PC-9 (cell line): Measurements from ENCODE around the gene PKP3. TPM values are rescaled to one million over a fixed set of nuclear protein-coding genes. Genes with fewer than 3 reads are reported as not detected.

Experiments
- BruUV-seq: library from RNA; stranded (reverse); fragments of 400-500 nt; replicated peaks from 2 replicates; lab custom pipeline; 2021; lab: Mats Ljungman, UMichigan
- CTCF ChIA-PET: fragments of 300-600 bp; sonication (Branson Sonifier 250); formaldehyde crosslinking; loops from one replicate; lab custom pipeline; 2022; ENCODE audit warnings: antibody characterized with exemption; lab: Charles Lee
- POLR2A ChIA-PET: fragments of 300-600 bp; sonication (Branson Sonifier 250); formaldehyde crosslinking; loops from one replicate; lab custom pipeline; 2022; ENCODE audit warnings: antibody characterized with exemption; ENCODE audit not compliant: unreplicated experiment; lab: Charles Lee
- DNase-seq, 2 experiments: peaks; one replicate each; pipeline versions ENCODE4 v3.0.0 to v3.0.0-alpha.2; 2015 to 2022; ENCODE audit warnings: mixed read lengths in 1 of 2
- H2AFZ ChIP-seq: fragments of 200-600 bp; sonication (generic); 2 replicates; pipeline ENCODE4 v1.8.1; 2017; ENCODE audit warnings: antibody characterized with exemption
- H3F3A ChIP-seq: fragments of 200-600 bp; sonication (generic); 2 replicates; pipeline ENCODE4 v1.8.1; 2017; ENCODE audit warnings: antibody characterized with exemption, mild to moderate bottlenecking, low read depth; ENCODE audit not compliant: insufficient read depth
- H3K27ac ChIP-seq: fragments of 200-600 bp; sonication (generic); 2 replicates; pipeline ENCODE4 v1.6.1; 2016; ENCODE audit warnings: mixed run types
- H3K27me3 ChIP-seq: fragments of 200-600 bp; sonication (generic); 2 replicates; pipeline ENCODE4 v1.6.1; 2016; ENCODE audit warnings: low read depth, mixed run types; ENCODE audit not compliant: insufficient read depth
- H3K36me3 ChIP-seq: fragments of 200-600 bp; sonication (generic); 2 replicates; pipeline ENCODE4 v1.6.1; 2016; ENCODE audit warnings: low read depth, mixed run types
- H3K4me1 ChIP-seq: fragments of 200-600 bp; sonication (generic); replicated peaks from 2 replicates; pipeline ENCODE4 v1.6.1; 2016; ENCODE audit warnings: mixed run types; ENCODE audit not compliant: insufficient read depth
- H3K4me2 ChIP-seq: fragments of 200-600 bp; sonication (generic); 2 replicates; pipeline ENCODE4 v1.6.1; 2017; ENCODE audit warnings: mixed run types
- H3K4me3 ChIP-seq: fragments of 200-600 bp; sonication (generic); 2 replicates; pipeline ENCODE4 v1.6.1; 2016; ENCODE audit warnings: mixed run types
- H3K79me2 ChIP-seq: fragments of 200-600 bp; sonication (generic); 2 replicates; pipeline ENCODE4 v1.6.1; 2017; ENCODE audit warnings: low read depth, mixed run types
- H3K9me2 ChIP-seq: fragments of 200-600 bp; sonication (generic); 2 replicates; pipeline ENCODE4 v1.8.1; 2017; ENCODE audit warnings: mild to moderate bottlenecking; ENCODE audit not compliant: insufficient read depth
- H3K9me3 ChIP-seq: fragments of 200-600 bp; sonication (generic); 2 replicates; pipeline ENCODE4 v1.8.1; 2016; ENCODE audit warnings: low read depth; ENCODE audit not compliant: insufficient read depth
- H4K20me1 ChIP-seq: fragments of 200-600 bp; sonication (generic); 2 replicates; pipeline ENCODE4 v1.8.1; 2017; ENCODE audit not compliant: insufficient read depth
- EZH2 ChIP-seq: fragments of 200-600 bp; sonication (generic); IDR thresholded peaks from 2 replicates; pipeline ENCODE4 v1.8.0; 2017; ENCODE audit warnings: antibody characterized with exemption, low read depth
- intact Hi-C: fragments of 100-400 bp; cut with micrococcal nuclease; formaldehyde crosslinking; loops from one replicate; pipeline ENCODE4 v1.10.0; 2022; ENCODE audit not compliant: unreplicated experiment
- total RNA-seq: library from RNA; stranded (reverse); gene quantifications from 2 replicates; pipeline ENCODE4 v1.2.3, GENCODE V29; 2021
- TF ChIP-seq, protein P1 (sequence below): fragments of 200-600 bp; sonication (generic); conservative IDR thresholded peaks from 2 replicates; pipeline ENCODE4 v1.6.1; 2017; ENCODE audit warnings: mixed run types, antibody characterized with exemption, mild to moderate bottlenecking, moderate library complexity

Gene PKP3
- total RNA-seq, 1 experiment from 2014 or later, result 83.7 TPM

DNA sequence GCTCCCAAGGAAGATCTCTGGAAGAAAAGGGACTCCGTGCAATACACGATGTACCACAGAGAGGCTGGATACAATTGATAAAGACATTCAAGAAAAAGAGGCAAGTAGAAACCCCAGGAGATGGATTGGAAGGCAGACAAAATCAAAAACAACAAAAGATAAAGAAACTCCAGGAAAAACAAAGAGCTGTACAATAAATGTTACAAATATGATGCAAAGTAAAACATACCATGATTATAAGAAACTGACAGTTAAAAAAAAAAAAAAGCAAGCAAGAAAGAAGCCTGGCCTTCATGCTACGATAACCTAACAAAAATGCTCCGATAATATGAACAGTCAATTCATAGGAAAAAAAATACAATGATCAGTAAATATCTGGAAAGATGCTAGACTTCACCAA, 31.3 kb downstream of the PKP3 start:
- Histone ChIP-seq H3K4me3 (no peak overlapping the region), H3K4me1 (no peaks in the 10 kb centered on the region), H4K20me1 (no peaks in the 10 kb centered on the region), H3F3A (no peaks in the 10 kb centered on the region), H3K9me3 (no peaks in the 10 kb centered on the region), H3K4me2 (no peak overlapping the region), H2AFZ (no peak overlapping the region), H3K9me2 (no peaks in the 10 kb centered on the region), H3K36me3 (no peaks in the 10 kb centered on the region), H3K79me2 (no peaks in the 10 kb centered on the region), H3K27me3 (no peaks in the 10 kb centered on the region), H3K27ac (no peak overlapping the region)
- ChIA-PET CTCF (interaction anchor here (0.7 kb wide), 1 partner anchor 11 kb away, joined by 6 read pairs; the partner anchor contains the start of gene SIGIRR), POLR2A (no interaction called here)
- BruUV-seq, result no TSS peak
- TF ChIP-seq EZH2, result no peak
- TF ChIP-seq, protein P1, sequence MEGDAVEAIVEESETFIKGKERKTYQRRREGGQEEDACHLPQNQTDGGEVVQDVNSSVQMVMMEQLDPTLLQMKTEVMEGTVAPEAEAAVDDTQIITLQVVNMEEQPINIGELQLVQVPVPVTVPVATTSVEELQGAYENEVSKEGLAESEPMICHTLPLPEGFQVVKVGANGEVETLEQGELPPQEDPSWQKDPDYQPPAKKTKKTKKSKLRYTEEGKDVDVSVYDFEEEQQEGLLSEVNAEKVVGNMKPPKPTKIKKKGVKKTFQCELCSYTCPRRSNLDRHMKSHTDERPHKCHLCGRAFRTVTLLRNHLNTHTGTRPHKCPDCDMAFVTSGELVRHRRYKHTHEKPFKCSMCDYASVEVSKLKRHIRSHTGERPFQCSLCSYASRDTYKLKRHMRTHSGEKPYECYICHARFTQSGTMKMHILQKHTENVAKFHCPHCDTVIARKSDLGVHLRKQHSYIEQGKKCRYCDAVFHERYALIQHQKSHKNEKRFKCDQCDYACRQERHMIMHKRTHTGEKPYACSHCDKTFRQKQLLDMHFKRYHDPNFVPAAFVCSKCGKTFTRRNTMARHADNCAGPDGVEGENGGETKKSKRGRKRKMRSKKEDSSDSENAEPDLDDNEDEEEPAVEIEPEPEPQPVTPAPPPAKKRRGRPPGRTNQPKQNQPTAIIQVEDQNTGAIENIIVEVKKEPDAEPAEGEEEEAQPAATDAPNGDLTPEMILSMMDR, result no peak
- no peak for DNase-seq
- intact Hi-C loops, result no loop called here

DNA sequence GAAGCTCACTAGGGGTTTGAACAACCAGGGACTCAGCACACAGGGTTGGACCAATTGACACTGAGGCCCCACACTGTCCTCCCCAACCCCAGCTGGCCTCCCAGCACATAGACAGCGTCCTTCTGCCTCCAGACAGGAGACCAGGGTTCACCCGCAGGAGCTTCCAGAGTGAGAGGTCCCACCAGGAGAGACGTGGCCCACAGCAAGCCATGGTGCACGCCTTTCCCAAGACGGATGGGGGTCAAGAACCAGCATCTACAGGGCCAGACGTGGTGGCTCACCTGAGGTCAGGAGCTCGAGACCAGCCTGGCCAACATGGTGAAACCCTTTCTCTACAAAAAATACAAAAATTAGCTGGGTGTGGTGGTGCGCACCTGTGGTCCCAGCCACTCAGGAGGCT, 32.8 kb downstream of the PKP3 start:
- Histone ChIP-seq H3K79me2 (no peaks in the 10 kb centered on the region), H3K4me2 (no peak overlapping the region), H3K36me3 (no peaks in the 10 kb centered on the region), H2AFZ (no peak overlapping the region), H3K9me3 (no peaks in the 10 kb centered on the region), H4K20me1 (no peaks in the 10 kb centered on the region), H3F3A (no peaks in the 10 kb centered on the region), H3K9me2 (no peaks in the 10 kb centered on the region), H3K27ac (no peak overlapping the region), H3K4me3 (no peak overlapping the region), H3K4me1 (no peaks in the 10 kb centered on the region), H3K27me3 (no peaks in the 10 kb centered on the region)
- BruUV-seq, result no TSS peak
- intact Hi-C loops, result no loop called here
- POLR2A ChIA-PET, result no interaction called here
- TF ChIP-seq, protein P1, result no peak
- no peak for TF ChIP-seq EZH2
- CTCF ChIA-PET, result no interaction called here
- no peak for DNase-seq

DNA sequence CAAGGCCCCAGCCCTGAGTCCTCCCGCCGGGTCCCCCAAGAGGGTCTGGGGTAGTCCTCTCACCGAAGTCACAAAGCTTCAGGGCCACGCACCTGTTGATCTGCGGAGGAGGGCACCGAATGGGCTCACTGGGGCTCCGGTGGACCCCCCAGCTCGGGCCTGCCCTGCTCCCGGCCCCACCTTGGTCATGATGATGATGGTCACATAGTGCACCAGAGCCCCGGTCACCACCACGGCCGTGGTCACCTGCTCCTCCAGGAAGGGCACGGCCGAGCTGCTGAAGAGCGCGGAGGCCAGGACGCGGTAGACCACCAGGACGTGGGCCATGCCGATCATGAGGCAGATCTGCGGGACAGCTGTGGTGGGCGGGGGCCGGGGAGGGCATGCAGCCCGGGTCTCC, 34.3 kb downstream of the PKP3 start:
- Histone ChIP-seq H3K4me3 (no peak overlapping the region), H3K27ac (no peak overlapping the region), H3K27me3 (no peaks in the 10 kb centered on the region), H3K9me2 (no peaks in the 10 kb centered on the region), H3K36me3 (no peaks in the 10 kb centered on the region), H3K9me3 (no peaks in the 10 kb centered on the region), H3K4me2 (no peak overlapping the region), H4K20me1 (no peaks in the 10 kb centered on the region), H3K79me2 (no peaks in the 10 kb centered on the region), H3K4me1 (no peaks in the 10 kb centered on the region), H3F3A (no peaks in the 10 kb centered on the region), H2AFZ (no peak overlapping the region)
- ChIA-PET CTCF (no interaction called here), POLR2A (no interaction called here)
- BruUV-seq, result no TSS peak
- no peak for TF ChIP-seq EZH2
- TF ChIP-seq, protein P1, result no peak
- no peak for DNase-seq
- intact Hi-C loops, result no loop called here
